IMR-90 (cell line): ENCODE results near the gene CLPSL2. TPM values are rescaled to one million over a fixed set of nuclear protein-coding genes. Genes with fewer than 3 reads are reported as not detected.

Experiments used
- ATAC-seq: fragments of 200-7000 bp; cut with Tn5 transposase; 2 replicates; pipeline ENCODE4 v1.9.1; 2020; ENCODE audit warnings: low read depth, mild to moderate bottlenecking, moderate library complexity
- BruUV-seq: library from RNA; stranded (reverse); fragments of 400-500 nt; replicated peaks from 2 replicates; lab custom pipeline; 2021; lab: Mats Ljungman, UMichigan
- CTCF ChIA-PET: fragments of 300-600 bp; formaldehyde crosslinking; extraction: SDS; loops from one replicate; lab custom pipeline; 2021; ENCODE audit warnings: antibody characterized with exemption; lab: Yijun Ruan, JAX
- POLR2A ChIA-PET: fragments of 300-600 bp; sonication (Branson Sonifier 250); formaldehyde crosslinking; loops from one replicate; lab custom pipeline; 2022; ENCODE audit warnings: antibody characterized with exemption; ENCODE audit not compliant: unreplicated experiment; lab: Charles Lee
- DNase-seq: peaks from one replicate; pipeline ENCODE4 v3.0.0; 2013
- H2AFZ ChIP-seq: replicated peaks from 2 replicates; pipeline ENCODE3; 2013; ENCODE audit warnings: low read length, mild to moderate bottlenecking; ENCODE audit not compliant: poor library complexity
- H2AK5ac ChIP-seq: 2 replicates; pipeline ENCODE4 v1.6.1; 2013; ENCODE audit warnings: low read depth, low read length, inconsistent platforms
- H2AK9ac ChIP-seq: replicated peaks from 2 replicates; pipeline ENCODE3; 2013; ENCODE audit warnings: mild to moderate bottlenecking, low read depth, low read length, moderate library complexity; ENCODE audit not compliant: poor library complexity
- H2BK120ac ChIP-seq: 2 replicates; pipeline ENCODE4 v1.6.1; 2013; ENCODE audit warnings: low read depth, low read length, inconsistent platforms
- H2BK15ac ChIP-seq: 3 replicates; pipeline ENCODE4 v1.6.1; 2013; ENCODE audit warnings: low read depth, low read length, inconsistent platforms
- H2BK20ac ChIP-seq: 2 replicates; pipeline ENCODE4 v1.6.1; 2013; ENCODE audit warnings: low read depth, mild to moderate bottlenecking, inconsistent platforms, low read length, moderate library complexity
- H2BK5ac ChIP-seq: 2 replicates; pipeline ENCODE4 v1.6.1; 2013; ENCODE audit warnings: mild to moderate bottlenecking, low read depth, low read length, inconsistent platforms; ENCODE audit not compliant: poor library complexity, severe bottlenecking
- H3K14ac ChIP-seq: replicated peaks from 2 replicates; pipeline ENCODE4 v1.6.1; 2013; ENCODE audit warnings: low read depth, low read length, inconsistent platforms
- H3K18ac ChIP-seq: 2 replicates; pipeline ENCODE4 v1.6.1; 2013; ENCODE audit warnings: low read depth, low read length, control low read depth
- H3K23ac ChIP-seq: 2 replicates; pipeline ENCODE4 v1.6.1; 2013; ENCODE audit warnings: low read depth, low read length, inconsistent platforms
- H3K27ac ChIP-seq: 2 replicates; pipeline ENCODE4 v1.5.1; 2013; ENCODE audit warnings: mild to moderate bottlenecking, control low read depth, low read length; ENCODE audit not compliant: insufficient read depth
- H3K27me3 ChIP-seq: 2 replicates; pipeline ENCODE4 v1.6.1; 2013; ENCODE audit warnings: low read length; ENCODE audit not compliant: control insufficient read depth, insufficient read depth
- H3K36me3 ChIP-seq: 2 replicates; pipeline ENCODE4 v1.6.1; 2013; ENCODE audit warnings: low read length, mixed read lengths; ENCODE audit not compliant: control insufficient read depth, insufficient read depth
- H3K4ac ChIP-seq: 2 replicates; pipeline ENCODE4 v1.6.1; 2013; ENCODE audit warnings: low read depth, low read length, inconsistent platforms
- H3K4me1 ChIP-seq: 2 replicates; pipeline ENCODE4 v1.6.1; 2013; ENCODE audit warnings: low read length, mixed read lengths; ENCODE audit not compliant: control insufficient read depth, insufficient read depth
- H3K4me2 ChIP-seq: 2 replicates; pipeline ENCODE4 v1.6.1; 2013; ENCODE audit warnings: low read depth, mild to moderate bottlenecking, control low read depth, low read length, moderate library complexity
- H3K4me3 ChIP-seq: 2 replicates; pipeline ENCODE4 v1.5.1; 2013; ENCODE audit warnings: low read depth, mild to moderate bottlenecking, control low read depth, low read length, moderate library complexity; ENCODE audit not compliant: insufficient read depth
- H3K56ac ChIP-seq: 2 replicates; pipeline ENCODE4 v1.6.1; 2013; ENCODE audit warnings: low read length, inconsistent platforms; ENCODE audit not compliant: insufficient read depth; ENCODE audit errors: extremely low read depth
- H3K79me1 ChIP-seq, 2 experiments: 2 replicates each; pipeline ENCODE4 v1.6.1; 2013; ENCODE audit warnings: low read length in 2 of 2, inconsistent platforms in 1 of 2, low read depth in 1 of 2
- H3K9ac ChIP-seq: 2 replicates; pipeline ENCODE4 v1.6.1; 2013; ENCODE audit warnings: low read depth, low read length, control low read depth
- H3K9me1 ChIP-seq: 2 replicates; pipeline ENCODE4 v1.6.1; 2013; ENCODE audit warnings: low read length, inconsistent platforms; ENCODE audit not compliant: insufficient read depth
- H3K9me3 ChIP-seq: 2 replicates; pipeline ENCODE4 v1.6.1; 2013; ENCODE audit warnings: low read length; ENCODE audit not compliant: control insufficient read depth, insufficient read depth
- H4K20me1 ChIP-seq: 2 replicates; pipeline ENCODE4 v1.6.1; 2013; ENCODE audit warnings: low read length, inconsistent platforms; ENCODE audit not compliant: insufficient read depth
- H4K5ac ChIP-seq: 2 replicates; pipeline ENCODE4 v1.6.1; 2013; ENCODE audit warnings: mild to moderate bottlenecking, low read depth, low read length, control low read depth
- H4K8ac ChIP-seq, 2 experiments: 2 replicates each; pipeline ENCODE4 v1.6.1; 2013; ENCODE audit warnings: low read depth in 2 of 2, low read length in 2 of 2, control low read depth in 1 of 2, inconsistent platforms in 1 of 2
- H4K91ac ChIP-seq: 2 replicates; pipeline ENCODE4 v1.6.1; 2013; ENCODE audit warnings: low read depth, low read length, inconsistent platforms; ENCODE audit not compliant: insufficient read depth
- BHLHE40 ChIP-seq: fragments of 150-350 bp; IDR thresholded peaks from 2 replicates; pipeline ENCODE4 v1.6.1; 2016; ENCODE audit warnings: mild to moderate bottlenecking, low read depth, low read length
- CHD1 ChIP-seq: IDR thresholded peaks from 2 replicates; pipeline ENCODE4 v1.6.1; 2012; ENCODE audit warnings: low read depth, low read length, improper control_type of control experiment
- FOS ChIP-seq: fragments of 150-350 bp; IDR thresholded peaks from 2 replicates; pipeline ENCODE4 v1.6.1; 2016; ENCODE audit warnings: low read depth, low read length
- MAZ ChIP-seq: IDR thresholded peaks from 2 replicates; pipeline ENCODE4 v1.6.1; 2012; ENCODE audit warnings: low read depth, mild to moderate bottlenecking, low read length, improper control_type of control experiment, moderate library complexity, borderline replicate concordance
- MXI1 ChIP-seq: IDR thresholded peaks from 2 replicates; pipeline ENCODE4 v1.6.1; 2012; ENCODE audit warnings: low read depth, mild to moderate bottlenecking, low read length, moderate library complexity, borderline replicate concordance
- NFE2L2 ChIP-seq: fragments of 150-350 bp; IDR thresholded peaks from 2 replicates; pipeline ENCODE4 v1.6.1; 2016; ENCODE audit warnings: low read depth, mild to moderate bottlenecking, low read length
- POLR2A ChIP-seq: IDR thresholded peaks from 2 replicates; pipeline ENCODE4 v1.6.1; 2012; ENCODE audit warnings: mild to moderate bottlenecking, low read depth, low read length
- RAD21 ChIP-seq: IDR thresholded peaks from 2 replicates; pipeline ENCODE4 v1.6.1; 2012; ENCODE audit warnings: low read length, improper control_type of control experiment
- RCOR1 ChIP-seq: IDR thresholded peaks from 2 replicates; pipeline ENCODE4 v1.6.1; 2012; ENCODE audit warnings: mild to moderate bottlenecking, low read length, improper control_type of control experiment; ENCODE audit not compliant: insufficient replicate concordance
- RFX5 ChIP-seq: IDR thresholded peaks from 2 replicates; pipeline ENCODE4 v1.8.0; 2012; ENCODE audit warnings: low read depth, mild to moderate bottlenecking, low read length, moderate library complexity
- SMC3 ChIP-seq: fragments of 150-350 bp; IDR thresholded peaks from 2 replicates; pipeline ENCODE4 v1.6.1; 2016; ENCODE audit warnings: low read depth, mild to moderate bottlenecking, antibody characterized with exemption, low read length, moderate library complexity
- WGBS, 2 experiments: methylation state at CpG; one replicate each; pipeline versions ENCODE4 v1.1.5 to v1.1.7; 2013; ENCODE audit warnings: missing lambda C conversion rate in 2 of 2; ENCODE audit not compliant: insufficient read length in 1 of 2; ENCODE audit errors: extremely low coverage in 2 of 2; 5-methylcytosine and 5-hydroxymethylcytosine counted together
- dilution Hi-C: fragments of 300-500 bp; cut with HindIII; formaldehyde crosslinking; loops from one replicate; pipeline ENCODE4 v1.14.3; 2018; ENCODE audit warnings: low sequenced_read_pairs; ENCODE audit not compliant: unreplicated experiment
- in situ Hi-C: fragments of 300-500 bp; cut with MboI; formaldehyde crosslinking; loops from 3 replicates; pipeline ENCODE4 v1.14.3; 2019; ENCODE audit warnings: low sequenced_read_pairs, inconsistent platforms, mixed read lengths
- intact Hi-C: fragments of 100-400 bp; cut with micrococcal nuclease; formaldehyde crosslinking; loops from 2 replicates; pipeline ENCODE4 v1.10.0; 2022
- polyA plus RNA-seq, 3 experiments: library from polyadenylated mRNA; depleted of rRNA; stranded (reverse); fragments of >200 nt; gene quantifications; 2 replicates each; pipeline ENCODE4 v1.2.3, GENCODE V29; 2012; ENCODE audit warnings: low replicate concordance in 1 of 3
- total RNA-seq: library from RNA; depleted of rRNA; stranded (reverse); fragments of >200 nt; gene quantifications from 2 replicates; pipeline ENCODE4 v1.2.3, GENCODE V29; 2012
- TF ChIP-seq, protein P1 (sequence below): conservative IDR thresholded peaks from 2 replicates; pipeline ENCODE4 v1.5.1; 2012; ENCODE audit warnings: mild to moderate bottlenecking, low read depth, low read length, improper control_type of control experiment
- TF ChIP-seq, protein P2 (sequence below): fragments of 150-350 bp; IDR thresholded peaks from 2 replicates; pipeline ENCODE4 v1.6.1; 2017; ENCODE audit warnings: mild to moderate bottlenecking, antibody characterized with exemption, low read length, low read depth
- TF ChIP-seq, protein P3 (sequence below): fragments of 150-350 bp; IDR thresholded peaks from 2 replicates; pipeline ENCODE4 v1.6.1; 2016; ENCODE audit warnings: low read depth, mild to moderate bottlenecking, low read length, moderate library complexity, borderline replicate concordance

The CLPSL2 gene
- total and polyA plus RNA-seq, 2 of the 4 experiments (the other 2 are of a cell fraction): not detected

DNA sequence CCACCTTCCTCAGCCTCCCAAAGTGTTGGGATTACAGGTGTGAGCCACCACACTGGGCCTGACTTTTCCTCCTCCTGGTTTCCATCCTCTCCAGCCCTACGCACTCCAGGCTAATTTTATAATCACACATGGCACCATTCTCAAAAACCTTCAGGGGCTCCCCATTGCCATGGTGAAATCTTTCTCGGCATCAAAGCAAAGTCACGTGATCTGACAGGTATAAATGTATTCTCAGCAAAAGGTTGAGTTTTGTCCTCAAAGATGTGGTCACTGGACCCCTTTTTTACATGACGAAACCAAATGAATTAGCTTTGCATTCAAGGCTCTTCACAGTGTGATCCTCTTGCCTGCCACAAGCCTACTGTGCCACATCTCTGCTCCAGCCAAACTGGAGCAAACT is 24.1 kb upstream of the CLPSL2 start:
- no peak overlapping the region for H3K27ac ChIP-seq
- H3K18ac ChIP-seq: no peak overlapping the region
- H2BK5ac ChIP-seq: no peak overlapping the region
- no peak overlapping the region for H3K56ac ChIP-seq
- no peak overlapping the region for H4K8ac ChIP-seq
- no peak overlapping the region for H3K23ac ChIP-seq
- no peak overlapping the region for H3K9ac ChIP-seq
- WGBS, 2 experiments: 83% methylated on average over 1 of the region's 4 CpGs; no CpG with 5 or more reads in 1 of the 2 experiments
- peaks cover 8% of the 10 kb centered on the region for H3K9me3 ChIP-seq
- H2AK5ac ChIP-seq: no peak overlapping the region
- no peaks in the 10 kb centered on the region for H4K20me1 ChIP-seq
- ATAC-seq: no peak
- in situ Hi-C loops: no loop called here
- H3K4me2 ChIP-seq: no peak overlapping the region
- dilution Hi-C loops: no loop called here
- intact Hi-C loops: no loop called here
- H3K4me3 ChIP-seq: no peak overlapping the region
- no peak overlapping the region for H2AK9ac ChIP-seq
- ChIA-PET POLR2A (no interaction called here), CTCF (no interaction called here)
- no peak overlapping the region for H2BK120ac ChIP-seq
- no peak for DNase-seq
- H3K14ac ChIP-seq: no peak overlapping the region
- no peak for TF ChIP-seq POLR2A
- TF ChIP-seq RAD21: no peak
- no peak for TF ChIP-seq SMC3
- TF ChIP-seq, protein P1, sequence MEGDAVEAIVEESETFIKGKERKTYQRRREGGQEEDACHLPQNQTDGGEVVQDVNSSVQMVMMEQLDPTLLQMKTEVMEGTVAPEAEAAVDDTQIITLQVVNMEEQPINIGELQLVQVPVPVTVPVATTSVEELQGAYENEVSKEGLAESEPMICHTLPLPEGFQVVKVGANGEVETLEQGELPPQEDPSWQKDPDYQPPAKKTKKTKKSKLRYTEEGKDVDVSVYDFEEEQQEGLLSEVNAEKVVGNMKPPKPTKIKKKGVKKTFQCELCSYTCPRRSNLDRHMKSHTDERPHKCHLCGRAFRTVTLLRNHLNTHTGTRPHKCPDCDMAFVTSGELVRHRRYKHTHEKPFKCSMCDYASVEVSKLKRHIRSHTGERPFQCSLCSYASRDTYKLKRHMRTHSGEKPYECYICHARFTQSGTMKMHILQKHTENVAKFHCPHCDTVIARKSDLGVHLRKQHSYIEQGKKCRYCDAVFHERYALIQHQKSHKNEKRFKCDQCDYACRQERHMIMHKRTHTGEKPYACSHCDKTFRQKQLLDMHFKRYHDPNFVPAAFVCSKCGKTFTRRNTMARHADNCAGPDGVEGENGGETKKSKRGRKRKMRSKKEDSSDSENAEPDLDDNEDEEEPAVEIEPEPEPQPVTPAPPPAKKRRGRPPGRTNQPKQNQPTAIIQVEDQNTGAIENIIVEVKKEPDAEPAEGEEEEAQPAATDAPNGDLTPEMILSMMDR: no peak
- TF ChIP-seq, protein P2, sequence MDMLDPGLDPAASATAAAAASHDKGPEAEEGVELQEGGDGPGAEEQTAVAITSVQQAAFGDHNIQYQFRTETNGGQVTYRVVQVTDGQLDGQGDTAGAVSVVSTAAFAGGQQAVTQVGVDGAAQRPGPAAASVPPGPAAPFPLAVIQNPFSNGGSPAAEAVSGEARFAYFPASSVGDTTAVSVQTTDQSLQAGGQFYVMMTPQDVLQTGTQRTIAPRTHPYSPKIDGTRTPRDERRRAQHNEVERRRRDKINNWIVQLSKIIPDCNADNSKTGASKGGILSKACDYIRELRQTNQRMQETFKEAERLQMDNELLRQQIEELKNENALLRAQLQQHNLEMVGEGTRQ: no peak
- TF ChIP-seq CHD1: no peak
- TF ChIP-seq FOS: no peak
- TF ChIP-seq BHLHE40: no peak
- TF ChIP-seq RFX5: no peak
- no peak for TF ChIP-seq RCOR1
- no peak for TF ChIP-seq NFE2L2
- no peak for TF ChIP-seq MAZ
- TF ChIP-seq MXI1: no peak
- TF ChIP-seq, protein P3, sequence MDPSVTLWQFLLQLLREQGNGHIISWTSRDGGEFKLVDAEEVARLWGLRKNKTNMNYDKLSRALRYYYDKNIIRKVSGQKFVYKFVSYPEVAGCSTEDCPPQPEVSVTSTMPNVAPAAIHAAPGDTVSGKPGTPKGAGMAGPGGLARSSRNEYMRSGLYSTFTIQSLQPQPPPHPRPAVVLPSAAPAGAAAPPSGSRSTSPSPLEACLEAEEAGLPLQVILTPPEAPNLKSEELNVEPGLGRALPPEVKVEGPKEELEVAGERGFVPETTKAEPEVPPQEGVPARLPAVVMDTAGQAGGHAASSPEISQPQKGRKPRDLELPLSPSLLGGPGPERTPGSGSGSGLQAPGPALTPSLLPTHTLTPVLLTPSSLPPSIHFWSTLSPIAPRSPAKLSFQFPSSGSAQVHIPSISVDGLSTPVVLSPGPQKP: no peak
- no peak overlapping the region for H4K5ac ChIP-seq
- H3K4ac ChIP-seq: no peak overlapping the region
- peaks cover 23% of the 10 kb centered on the region for H3K27me3 ChIP-seq
- no peaks in the 10 kb centered on the region for H3K79me1 ChIP-seq
- no TSS peak for BruUV-seq
- H2BK20ac ChIP-seq: no peak overlapping the region
- H2BK15ac ChIP-seq: no peak overlapping the region
- H4K91ac ChIP-seq: no peak overlapping the region
- no peaks in the 10 kb centered on the region for H3K9me1 ChIP-seq
- H3K36me3 ChIP-seq: no peaks in the 10 kb centered on the region
- H3K4me1 ChIP-seq: no peaks in the 10 kb centered on the region
- no peak overlapping the region for H2AFZ ChIP-seq
